ENCODE measurements around the gene BCL11A.

- TF ChIP-seq, protein P1, sequence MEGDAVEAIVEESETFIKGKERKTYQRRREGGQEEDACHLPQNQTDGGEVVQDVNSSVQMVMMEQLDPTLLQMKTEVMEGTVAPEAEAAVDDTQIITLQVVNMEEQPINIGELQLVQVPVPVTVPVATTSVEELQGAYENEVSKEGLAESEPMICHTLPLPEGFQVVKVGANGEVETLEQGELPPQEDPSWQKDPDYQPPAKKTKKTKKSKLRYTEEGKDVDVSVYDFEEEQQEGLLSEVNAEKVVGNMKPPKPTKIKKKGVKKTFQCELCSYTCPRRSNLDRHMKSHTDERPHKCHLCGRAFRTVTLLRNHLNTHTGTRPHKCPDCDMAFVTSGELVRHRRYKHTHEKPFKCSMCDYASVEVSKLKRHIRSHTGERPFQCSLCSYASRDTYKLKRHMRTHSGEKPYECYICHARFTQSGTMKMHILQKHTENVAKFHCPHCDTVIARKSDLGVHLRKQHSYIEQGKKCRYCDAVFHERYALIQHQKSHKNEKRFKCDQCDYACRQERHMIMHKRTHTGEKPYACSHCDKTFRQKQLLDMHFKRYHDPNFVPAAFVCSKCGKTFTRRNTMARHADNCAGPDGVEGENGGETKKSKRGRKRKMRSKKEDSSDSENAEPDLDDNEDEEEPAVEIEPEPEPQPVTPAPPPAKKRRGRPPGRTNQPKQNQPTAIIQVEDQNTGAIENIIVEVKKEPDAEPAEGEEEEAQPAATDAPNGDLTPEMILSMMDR (IDR thresholded peaks at IDR 0.05) = no peak
- TF ChIP-seq POLR2A (IDR thresholded peaks at IDR 0.05) (no peak), POLR2AphosphoS5 (IDR thresholded peaks at IDR 0.05) (no peak)
Measured at GRCh38 chr2:60597346-60597745, 43.9 kb upstream of the BCL11A start.

All from upper lobe of left lung (tissue), 4 donors.